Endodermal cell (in vitro differentiated cells): ENCODE data around the gene PDE4A. TPM values are rescaled to one million over a fixed set of nuclear protein-coding genes. Genes with fewer than 3 reads are reported as not detected.

Experiments used
- DNase-seq: peaks from one replicate; pipeline ENCODE4 v3.0.0-alpha.2; 2017
- H3K27ac ChIP-seq: 2 replicates; pipeline ENCODE4 v1.5.1; 2013; ENCODE audit warnings: mild to moderate bottlenecking, low read depth, low read length, moderate library complexity
- H3K27me3 ChIP-seq: 2 replicates; pipeline ENCODE4 v1.6.1; 2013; ENCODE audit warnings: mild to moderate bottlenecking, low read length, moderate library complexity; ENCODE audit not compliant: insufficient read depth, control insufficient read depth, poor library complexity, severe bottlenecking
- H3K36me3 ChIP-seq: 2 replicates; pipeline ENCODE4 v1.7.0; 2013; ENCODE audit warnings: mild to moderate bottlenecking, low read length, moderate library complexity; ENCODE audit not compliant: control insufficient read depth, insufficient read depth
- H3K4me1 ChIP-seq: one replicate; pipeline ENCODE4 v1.7.0; 2013; ENCODE audit warnings: low read length; ENCODE audit not compliant: control insufficient read depth, insufficient read depth
- H3K4me3 ChIP-seq: 2 replicates; pipeline ENCODE4 v1.5.1; 2013; ENCODE audit warnings: mild to moderate bottlenecking, low read length, moderate library complexity
- H3K9ac ChIP-seq: 2 replicates; pipeline ENCODE4 v1.6.1; 2013; ENCODE audit warnings: mild to moderate bottlenecking, low read length, moderate library complexity; ENCODE audit not compliant: poor library complexity, severe bottlenecking; ENCODE audit errors: extremely low read depth
- H3K9me3 ChIP-seq: 2 replicates; pipeline ENCODE4 v1.6.1; 2013; ENCODE audit warnings: mild to moderate bottlenecking, low read length, moderate library complexity; ENCODE audit not compliant: control insufficient read depth
- H3K27ac Mint-ChIP-seq: 2 replicates; pipeline ENCODE4 v1.8.0; 2020; ENCODE audit warnings: mixed read lengths
- H3K27me3 Mint-ChIP-seq: 2 replicates; pipeline ENCODE4 v1.8.0; 2021; ENCODE audit warnings: mild to moderate bottlenecking, mixed read lengths; ENCODE audit not compliant: insufficient read depth
- H3K36me3 Mint-ChIP-seq: 2 replicates; pipeline ENCODE4 v1.8.0; 2020; ENCODE audit warnings: low read depth, mixed read lengths
- H3K4me1 Mint-ChIP-seq: 2 replicates; pipeline ENCODE4 v1.8.0; 2020; ENCODE audit warnings: mixed read lengths
- H3K4me3 Mint-ChIP-seq: 2 replicates; pipeline ENCODE4 v1.8.0; 2020; ENCODE audit warnings: mild to moderate bottlenecking, moderate library complexity, mixed read lengths
- H3K9me3 Mint-ChIP-seq: 2 replicates; pipeline ENCODE4 v1.8.0; 2020; ENCODE audit warnings: mild to moderate bottlenecking, mixed read lengths
- WGBS, 2 experiments: methylation state at CpG; one replicate each; pipeline versions ENCODE4 v1.1.5 to v1.1.7; 2013; ENCODE audit warnings: missing lambda C conversion rate in 2 of 2, mixed read lengths in 1 of 2; ENCODE audit not compliant: insufficient coverage in 1 of 2, insufficient read length in 1 of 2; 5-methylcytosine and 5-hydroxymethylcytosine counted together
- microRNA-seq: library from miRNA; unstranded; fragments of <30 nt; microRNA quantifications from one replicate; pipeline ENCODE4 v1.2.0, GENCODE V29; 2020; ENCODE audit warnings: borderline microRNAs expressed
- total RNA-seq, 2 donors: library from RNA; stranded (reverse); fragmentation: NEBNext Ultra II Directional in 1 of 2; extraction: Animal tissue kit (Norgen Biotek cat#: 25700) in 1 of 2; gene quantifications; 2 replicates in 1 of 2; 3 replicates in 1 of 2; pipeline ENCODE4 v1.2.1, GENCODE V29; 2021
- TF ChIP-seq, protein P1 (sequence below): fragments of 200-600 bp; sonication (generic); conservative IDR thresholded peaks from 2 replicates; pipeline ENCODE4 v1.5.0; 2021; ENCODE audit warnings: antibody characterized with exemption, mild to moderate bottlenecking

Gene PDE4A
- total RNA-seq, 2 donors from 2014 or later = 1.7 to 2.6 TPM

DNA sequence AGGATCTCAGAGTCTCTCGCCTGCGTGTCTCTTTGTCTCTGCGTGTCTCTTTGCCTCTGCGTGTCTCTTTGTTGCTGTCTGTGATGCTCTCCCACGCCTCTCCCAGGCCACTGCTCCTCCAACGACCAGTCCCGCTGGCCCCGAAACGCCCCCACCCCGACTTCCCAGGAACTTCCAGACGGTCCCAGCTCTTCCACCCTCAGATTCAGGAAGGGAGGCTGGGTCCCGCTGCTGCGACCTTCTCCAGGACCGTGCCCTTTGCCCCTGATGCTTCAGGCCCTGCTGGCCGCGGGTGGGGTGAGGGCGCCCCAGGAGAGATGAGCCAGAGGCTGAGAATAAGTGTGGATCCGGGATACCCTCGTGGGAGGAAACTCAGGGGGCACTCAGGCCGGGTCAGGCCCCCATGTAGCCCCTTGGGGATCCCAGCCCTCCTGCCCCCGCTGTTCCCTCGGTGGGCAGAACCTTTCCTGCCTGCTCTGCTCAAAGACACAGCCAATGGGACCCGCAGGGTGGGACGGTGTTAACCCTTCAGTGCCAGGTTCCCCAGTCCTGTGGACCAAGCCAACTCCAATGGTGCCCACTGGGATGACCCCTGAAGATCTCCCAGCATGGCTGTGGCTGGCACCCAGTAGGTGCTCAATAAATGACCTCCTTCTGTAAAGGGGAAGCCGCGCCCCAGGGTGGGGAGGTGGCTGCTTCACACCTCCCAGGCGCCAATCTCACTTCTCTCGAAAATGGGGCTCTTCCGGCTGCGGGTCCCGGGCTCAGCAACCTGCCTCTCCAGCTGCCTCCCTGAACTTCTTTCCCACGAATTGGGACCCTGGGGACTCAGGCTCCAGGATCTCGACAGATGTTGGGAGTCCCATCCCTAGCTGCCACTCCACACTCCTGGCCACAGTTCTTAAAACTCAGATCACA lies 98.4 kb downstream of the PDE4A start:
- no peaks in the 10 kb centered on the region for H3K36me3 ChIP-seq
- no peak overlapping the region for H3K27ac ChIP-seq
- peaks cover 60% of the 10 kb centered on the region for H3K27me3 ChIP-seq
- H3K4me3 ChIP-seq = peak overlapping the region; percentile 79
- H3K27ac Mint-ChIP-seq = peak overlapping the region; percentile 22
- H3K4me1 Mint-ChIP-seq = peaks cover 12% of the 10 kb centered on the region
- no peaks in the 10 kb centered on the region for H3K9me3 ChIP-seq
- H3K36me3 Mint-ChIP-seq = no peaks in the 10 kb centered on the region
- DNase-seq = peak; percentile 67
- WGBS, 2 experiments = 37 to 44% methylated on average over 23 to 33 of the region's 33 CpGs
- peak overlapping the region; percentile 47 for H3K4me3 Mint-ChIP-seq
- H3K4me1 ChIP-seq = no peaks in the 10 kb centered on the region
- TF ChIP-seq, protein P1, sequence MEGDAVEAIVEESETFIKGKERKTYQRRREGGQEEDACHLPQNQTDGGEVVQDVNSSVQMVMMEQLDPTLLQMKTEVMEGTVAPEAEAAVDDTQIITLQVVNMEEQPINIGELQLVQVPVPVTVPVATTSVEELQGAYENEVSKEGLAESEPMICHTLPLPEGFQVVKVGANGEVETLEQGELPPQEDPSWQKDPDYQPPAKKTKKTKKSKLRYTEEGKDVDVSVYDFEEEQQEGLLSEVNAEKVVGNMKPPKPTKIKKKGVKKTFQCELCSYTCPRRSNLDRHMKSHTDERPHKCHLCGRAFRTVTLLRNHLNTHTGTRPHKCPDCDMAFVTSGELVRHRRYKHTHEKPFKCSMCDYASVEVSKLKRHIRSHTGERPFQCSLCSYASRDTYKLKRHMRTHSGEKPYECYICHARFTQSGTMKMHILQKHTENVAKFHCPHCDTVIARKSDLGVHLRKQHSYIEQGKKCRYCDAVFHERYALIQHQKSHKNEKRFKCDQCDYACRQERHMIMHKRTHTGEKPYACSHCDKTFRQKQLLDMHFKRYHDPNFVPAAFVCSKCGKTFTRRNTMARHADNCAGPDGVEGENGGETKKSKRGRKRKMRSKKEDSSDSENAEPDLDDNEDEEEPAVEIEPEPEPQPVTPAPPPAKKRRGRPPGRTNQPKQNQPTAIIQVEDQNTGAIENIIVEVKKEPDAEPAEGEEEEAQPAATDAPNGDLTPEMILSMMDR = no peak
- peaks cover 61% of the 10 kb centered on the region for H3K27me3 Mint-ChIP-seq
- no peaks in the 10 kb centered on the region for H3K9me3 Mint-ChIP-seq
- no peak overlapping the region for H3K9ac ChIP-seq

Small RNAs within 50 kb of the gene (microRNA-seq; reads per million reads assigned to microRNA genes)
- not detected for gene MIR1181

Other genes starting within 250 kb of the PDE4A start
- 100 to 1,000 TPM; 163 to 189 TPM for gene DNMT1, start 225.6 kb upstream of the PDE4A start, total RNA-seq
- gene S1PR2, start 189.2 kb upstream of the PDE4A start, total RNA-seq = 10 to 100 TPM; 11.0 to 16.4 TPM
- 10 to 100 TPM; 66.0 to 69.2 TPM for gene MRPL4, start 168.3 kb upstream of the PDE4A start, total RNA-seq
- gene ICAM1, start 149.4 kb upstream of the PDE4A start, total RNA-seq = 1 to 10 TPM; 1.7 to 5.2 TPM
- under 1 TPM in 1 of 2 donors, not detected in 1; 0.44 TPM for gene ICAM4, start 133.6 kb upstream of the PDE4A start, total RNA-seq
- gene ICAM5, start 130.6 kb upstream of the PDE4A start, total RNA-seq = under 1 TPM; 0.18 to 0.37 TPM
- 1 to 10 TPM; 4.5 to 7.8 TPM for gene ZGLP1, start 110.7 kb upstream of the PDE4A start, total RNA-seq
- gene FDX2, start 104.5 kb upstream of the PDE4A start, total RNA-seq = 10 to 100 TPM; 23.2 to 25.9 TPM
- gene RAVER1, start 87.0 kb upstream of the PDE4A start, total RNA-seq = 10 to 100 TPM; 53.1 to 64.7 TPM
- 10 to 100 TPM in 1 of 2 donors, 1 to 10 TPM in 1; 2.7 to 13.7 TPM for gene ICAM3, start 80.9 kb upstream of the PDE4A start, total RNA-seq
- gene TYK2, start 40.0 kb upstream of the PDE4A start, total RNA-seq = 10 to 100 TPM; 63.5 to 65.8 TPM
- 100 to 1,000 TPM; 148 to 172 TPM for gene CDC37, start 17.0 kb upstream of the PDE4A start, total RNA-seq
- 10 to 100 TPM; 53.3 to 59.5 TPM for gene KEAP1, start 82.8 kb downstream of the PDE4A start, total RNA-seq
- 1 to 10 TPM; 1.2 to 5.1 TPM for gene S1PR5, start 96.9 kb downstream of the PDE4A start, total RNA-seq
- 10 to 100 TPM; 37.9 to 44.8 TPM for gene ATG4D, start 123.4 kb downstream of the PDE4A start, total RNA-seq
- 10 to 100 TPM; 45.2 to 47.7 TPM for gene KRI1, start 145.5 kb downstream of the PDE4A start, total RNA-seq
- 1 to 10 TPM; 3.5 to 4.6 TPM for gene CDKN2D, start 148.4 kb downstream of the PDE4A start, total RNA-seq
- 100 to 1,000 TPM; 132 to 146 TPM for gene AP1M2, start 166.8 kb downstream of the PDE4A start, total RNA-seq
- 100 to 1,000 TPM; 106 to 240 TPM for gene SLC44A2, start 205.0 kb downstream of the PDE4A start, total RNA-seq
- gene ILF3, start 233.8 kb downstream of the PDE4A start, total RNA-seq = 100 to 1,000 TPM; 625 to 629 TPM